ENCODE data around the gene SLC25A11. TPM values are rescaled to one million over a fixed set of nuclear protein-coding genes. Genes with fewer than 3 reads are reported as not detected.
"Not testable (repeated sequence)": the region's sequence is repeated elsewhere in the genome, so short reads cannot be mapped to it uniquely, and the experiment has no call there.

Gene SLC25A11
- total RNA-seq, 1 donor from 2014 or later, result 60.2 TPM

GRCh38 chr17:4919511-4920047 lies 20.3 kb downstream of the SLC25A11 start:
- Mint-ChIP-seq H3K36me3 (no peaks in the 10 kb centered on the region), H3K4me3 (no peak overlapping the region)

GRCh38 chr17:4914551-4914950 lies 25.3 kb downstream of the SLC25A11 start:
- H3K36me3 Mint-ChIP-seq; DNase-seq (ENCODE audit: extremely low spot score, unreplicated experiment); H3K27me3 Mint-ChIP-seq; H3K27ac Mint-ChIP-seq; H3K4me3 Mint-ChIP-seq; H3K4me1 Mint-ChIP-seq (ENCODE audit: unreplicated experiment); H3K9me3 Mint-ChIP-seq: not testable (repeated sequence)

More at GRCh38 chr17:4919511-4920047, 20.3 kb downstream of the SLC25A11 start:
- no peaks in the 10 kb centered on the region for H3K9me3 Mint-ChIP-seq
- DNase-seq (ENCODE audit: extremely low spot score, unreplicated experiment), result no peak
- no peak overlapping the region for H3K27ac Mint-ChIP-seq
- no peaks in the 10 kb centered on the region for H3K4me1 Mint-ChIP-seq (ENCODE audit: unreplicated experiment)
- TF ChIP-seq, protein P1, sequence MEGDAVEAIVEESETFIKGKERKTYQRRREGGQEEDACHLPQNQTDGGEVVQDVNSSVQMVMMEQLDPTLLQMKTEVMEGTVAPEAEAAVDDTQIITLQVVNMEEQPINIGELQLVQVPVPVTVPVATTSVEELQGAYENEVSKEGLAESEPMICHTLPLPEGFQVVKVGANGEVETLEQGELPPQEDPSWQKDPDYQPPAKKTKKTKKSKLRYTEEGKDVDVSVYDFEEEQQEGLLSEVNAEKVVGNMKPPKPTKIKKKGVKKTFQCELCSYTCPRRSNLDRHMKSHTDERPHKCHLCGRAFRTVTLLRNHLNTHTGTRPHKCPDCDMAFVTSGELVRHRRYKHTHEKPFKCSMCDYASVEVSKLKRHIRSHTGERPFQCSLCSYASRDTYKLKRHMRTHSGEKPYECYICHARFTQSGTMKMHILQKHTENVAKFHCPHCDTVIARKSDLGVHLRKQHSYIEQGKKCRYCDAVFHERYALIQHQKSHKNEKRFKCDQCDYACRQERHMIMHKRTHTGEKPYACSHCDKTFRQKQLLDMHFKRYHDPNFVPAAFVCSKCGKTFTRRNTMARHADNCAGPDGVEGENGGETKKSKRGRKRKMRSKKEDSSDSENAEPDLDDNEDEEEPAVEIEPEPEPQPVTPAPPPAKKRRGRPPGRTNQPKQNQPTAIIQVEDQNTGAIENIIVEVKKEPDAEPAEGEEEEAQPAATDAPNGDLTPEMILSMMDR (conservative IDR thresholded peaks at IDR 0.05), result no peak
- H3K27me3 Mint-ChIP-seq, result no peaks in the 10 kb centered on the region

- H3K27ac Mint-ChIP-seq, result peak overlapping the region; percentile 18
- H3K9me3 Mint-ChIP-seq, result no peaks in the 10 kb centered on the region
- TF ChIP-seq, protein P1 (conservative IDR thresholded peaks at IDR 0.05), result no peak
Measured at GRCh38 chr17:4913994-4914393, 25.9 kb downstream of the SLC25A11 start.

DNA sequence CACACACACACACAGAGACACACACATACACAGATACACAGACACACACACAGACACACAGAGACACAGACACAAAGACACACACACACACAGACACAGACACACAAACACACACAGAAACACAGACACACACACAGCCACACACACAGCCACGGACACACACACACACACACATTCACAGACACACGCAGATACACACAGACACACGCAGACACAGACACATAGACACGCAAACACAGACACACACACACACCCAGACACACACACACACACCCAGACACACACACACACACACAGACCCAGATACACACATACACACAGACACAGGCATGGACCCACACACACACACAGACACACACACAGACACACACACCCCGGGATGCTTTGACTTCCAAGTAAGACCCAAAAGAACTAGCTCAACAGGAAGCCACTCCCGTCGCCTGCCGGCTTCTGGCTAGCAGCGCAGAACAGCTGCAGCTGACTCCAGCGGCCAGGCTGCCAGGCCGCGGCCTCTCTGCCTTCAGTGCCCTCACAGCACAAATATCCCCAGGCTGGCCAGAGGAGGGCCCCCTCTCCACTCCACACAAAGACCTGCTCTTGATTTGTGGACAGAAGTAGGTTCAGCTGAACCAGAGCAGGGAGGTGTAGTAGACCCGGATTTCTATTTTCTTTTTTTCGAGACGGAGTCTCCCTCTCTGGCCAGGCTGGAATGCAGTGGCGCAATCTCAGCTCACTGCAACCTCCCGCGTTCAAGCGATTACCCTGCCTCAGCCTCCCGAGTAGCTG lies 30.9 kb downstream of the SLC25A11 start:
- H3K36me3 Mint-ChIP-seq, result no peaks in the 10 kb centered on the region
- peaks cover 8% of the 10 kb centered on the region for H3K4me1 Mint-ChIP-seq (ENCODE audit: unreplicated experiment)
- peaks cover 4% of the 10 kb centered on the region for H3K27me3 Mint-ChIP-seq
- no peak overlapping the region for H3K27ac Mint-ChIP-seq
- peak; percentile 87 for DNase-seq (ENCODE audit: extremely low spot score, unreplicated experiment)
- no peak overlapping the region for H3K4me3 Mint-ChIP-seq
- H3K9me3 Mint-ChIP-seq, result no peaks in the 10 kb centered on the region
- TF ChIP-seq, protein P1 (conservative IDR thresholded peaks at IDR 0.05), result peak; percentile 86

More at GRCh38 chr17:4913994-4914393, 25.9 kb downstream of the SLC25A11 start:
- Mint-ChIP-seq H3K27me3 (no peaks in the 10 kb centered on the region), H3K4me3 (no peak overlapping the region), H3K36me3 (no peaks in the 10 kb centered on the region), H3K4me1 (ENCODE audit: unreplicated experiment) (peaks cover 5% of the 10 kb centered on the region)
- DNase-seq (ENCODE audit: extremely low spot score, unreplicated experiment), result no peak

DNA sequence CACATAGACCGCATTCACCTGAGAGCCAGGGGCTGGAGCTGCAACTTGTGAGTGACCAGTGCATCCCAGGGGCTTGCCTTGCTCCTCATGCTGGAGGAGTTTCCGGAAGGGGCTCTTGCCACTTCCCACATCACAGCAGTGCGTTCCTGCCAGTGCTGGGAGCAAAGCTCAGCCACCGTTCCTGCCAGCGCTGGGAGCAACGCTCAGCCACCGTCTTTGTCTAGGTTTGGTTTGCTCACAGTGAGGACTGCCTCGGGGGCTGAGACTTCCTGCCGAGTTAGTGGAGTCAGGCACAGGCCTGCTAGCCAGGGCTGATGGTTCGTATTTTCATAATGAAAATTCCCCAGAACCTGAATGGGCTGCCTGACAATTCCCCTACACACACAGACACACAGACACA lies 31.5 kb downstream of the SLC25A11 start:
- no peak overlapping the region for H3K4me3 Mint-ChIP-seq
- peak; percentile 67 for DNase-seq (ENCODE audit: extremely low spot score, unreplicated experiment)
- peaks cover 8% of the 10 kb centered on the region for H3K27me3 Mint-ChIP-seq
- peaks cover 13% of the 10 kb centered on the region for H3K4me1 Mint-ChIP-seq (ENCODE audit: unreplicated experiment)
- H3K9me3 Mint-ChIP-seq, result no peaks in the 10 kb centered on the region
- TF ChIP-seq, protein P1 (conservative IDR thresholded peaks at IDR 0.05), result no peak
- H3K27ac Mint-ChIP-seq, result no peak overlapping the region
- H3K36me3 Mint-ChIP-seq, result peaks cover 3% of the 10 kb centered on the region

GRCh38 chr17:4906642-4907041 lies 33.2 kb downstream of the SLC25A11 start:
- not testable (repeated sequence) for H3K4me3 Mint-ChIP-seq, H3K27me3 Mint-ChIP-seq, H3K27ac Mint-ChIP-seq

More at GRCh38 chr17:4906642-4907041, 33.2 kb downstream of the SLC25A11 start:
- peaks cover 15% of the 10 kb centered on the region for H3K4me1 Mint-ChIP-seq (ENCODE audit: unreplicated experiment)
- DNase-seq (ENCODE audit: extremely low spot score, unreplicated experiment); H3K36me3 Mint-ChIP-seq; H3K9me3 Mint-ChIP-seq: not testable (repeated sequence)

All from type B pancreatic cell (in vitro differentiated cells).